IMR-90 (cell line): ENCODE data around the gene KRT76. TPM values are rescaled to one million over a fixed set of nuclear protein-coding genes. Genes with fewer than 3 reads are reported as not detected.

Experiments used
- ATAC-seq: fragments of 200-7000 bp; cut with Tn5 transposase; 2 replicates; pipeline ENCODE4 v1.9.1; 2020; ENCODE audit warnings: low read depth, mild to moderate bottlenecking, moderate library complexity
- BruUV-seq: library from RNA; stranded (reverse); fragments of 400-500 nt; replicated peaks from 2 replicates; lab custom pipeline; 2021; lab: Mats Ljungman, UMichigan
- CTCF ChIA-PET: fragments of 300-600 bp; formaldehyde crosslinking; extraction: SDS; loops from one replicate; lab custom pipeline; 2021; ENCODE audit warnings: antibody characterized with exemption; lab: Yijun Ruan, JAX
- POLR2A ChIA-PET: fragments of 300-600 bp; sonication (Branson Sonifier 250); formaldehyde crosslinking; loops from one replicate; lab custom pipeline; 2022; ENCODE audit warnings: antibody characterized with exemption; ENCODE audit not compliant: unreplicated experiment; lab: Charles Lee
- DNase-seq: peaks from one replicate; pipeline ENCODE4 v3.0.0; 2013
- H2AFZ ChIP-seq: replicated peaks from 2 replicates; pipeline ENCODE3; 2013; ENCODE audit warnings: low read length, mild to moderate bottlenecking; ENCODE audit not compliant: poor library complexity
- H2AK5ac ChIP-seq: 2 replicates; pipeline ENCODE4 v1.6.1; 2013; ENCODE audit warnings: low read depth, low read length, inconsistent platforms
- H2AK9ac ChIP-seq: replicated peaks from 2 replicates; pipeline ENCODE3; 2013; ENCODE audit warnings: mild to moderate bottlenecking, low read depth, low read length, moderate library complexity; ENCODE audit not compliant: poor library complexity
- H2BK120ac ChIP-seq: 2 replicates; pipeline ENCODE4 v1.6.1; 2013; ENCODE audit warnings: low read depth, low read length, inconsistent platforms
- H2BK15ac ChIP-seq: 3 replicates; pipeline ENCODE4 v1.6.1; 2013; ENCODE audit warnings: low read depth, low read length, inconsistent platforms
- H2BK20ac ChIP-seq: 2 replicates; pipeline ENCODE4 v1.6.1; 2013; ENCODE audit warnings: low read depth, mild to moderate bottlenecking, inconsistent platforms, low read length, moderate library complexity
- H2BK5ac ChIP-seq: 2 replicates; pipeline ENCODE4 v1.6.1; 2013; ENCODE audit warnings: mild to moderate bottlenecking, low read depth, low read length, inconsistent platforms; ENCODE audit not compliant: poor library complexity, severe bottlenecking
- H3K14ac ChIP-seq: replicated peaks from 2 replicates; pipeline ENCODE4 v1.6.1; 2013; ENCODE audit warnings: low read depth, low read length, inconsistent platforms
- H3K18ac ChIP-seq: 2 replicates; pipeline ENCODE4 v1.6.1; 2013; ENCODE audit warnings: low read depth, low read length, control low read depth
- H3K23ac ChIP-seq: 2 replicates; pipeline ENCODE4 v1.6.1; 2013; ENCODE audit warnings: low read depth, low read length, inconsistent platforms
- H3K27ac ChIP-seq: 2 replicates; pipeline ENCODE4 v1.5.1; 2013; ENCODE audit warnings: mild to moderate bottlenecking, control low read depth, low read length; ENCODE audit not compliant: insufficient read depth
- H3K27me3 ChIP-seq: 2 replicates; pipeline ENCODE4 v1.6.1; 2013; ENCODE audit warnings: low read length; ENCODE audit not compliant: control insufficient read depth, insufficient read depth
- H3K36me3 ChIP-seq: 2 replicates; pipeline ENCODE4 v1.6.1; 2013; ENCODE audit warnings: low read length, mixed read lengths; ENCODE audit not compliant: control insufficient read depth, insufficient read depth
- H3K4ac ChIP-seq: 2 replicates; pipeline ENCODE4 v1.6.1; 2013; ENCODE audit warnings: low read depth, low read length, inconsistent platforms
- H3K4me1 ChIP-seq: 2 replicates; pipeline ENCODE4 v1.6.1; 2013; ENCODE audit warnings: low read length, mixed read lengths; ENCODE audit not compliant: control insufficient read depth, insufficient read depth
- H3K4me2 ChIP-seq: 2 replicates; pipeline ENCODE4 v1.6.1; 2013; ENCODE audit warnings: low read depth, mild to moderate bottlenecking, control low read depth, low read length, moderate library complexity
- H3K4me3 ChIP-seq: 2 replicates; pipeline ENCODE4 v1.5.1; 2013; ENCODE audit warnings: low read depth, mild to moderate bottlenecking, control low read depth, low read length, moderate library complexity; ENCODE audit not compliant: insufficient read depth
- H3K56ac ChIP-seq: 2 replicates; pipeline ENCODE4 v1.6.1; 2013; ENCODE audit warnings: low read length, inconsistent platforms; ENCODE audit not compliant: insufficient read depth; ENCODE audit errors: extremely low read depth
- H3K79me1 ChIP-seq, 2 experiments: 2 replicates each; pipeline ENCODE4 v1.6.1; 2013; ENCODE audit warnings: low read length in 2 of 2, inconsistent platforms in 1 of 2, low read depth in 1 of 2
- H3K9ac ChIP-seq: 2 replicates; pipeline ENCODE4 v1.6.1; 2013; ENCODE audit warnings: low read depth, low read length, control low read depth
- H3K9me1 ChIP-seq: 2 replicates; pipeline ENCODE4 v1.6.1; 2013; ENCODE audit warnings: low read length, inconsistent platforms; ENCODE audit not compliant: insufficient read depth
- H3K9me3 ChIP-seq: 2 replicates; pipeline ENCODE4 v1.6.1; 2013; ENCODE audit warnings: low read length; ENCODE audit not compliant: control insufficient read depth, insufficient read depth
- H4K20me1 ChIP-seq: 2 replicates; pipeline ENCODE4 v1.6.1; 2013; ENCODE audit warnings: low read length, inconsistent platforms; ENCODE audit not compliant: insufficient read depth
- H4K5ac ChIP-seq: 2 replicates; pipeline ENCODE4 v1.6.1; 2013; ENCODE audit warnings: mild to moderate bottlenecking, low read depth, low read length, control low read depth
- H4K8ac ChIP-seq, 2 experiments: 2 replicates each; pipeline ENCODE4 v1.6.1; 2013; ENCODE audit warnings: low read depth in 2 of 2, low read length in 2 of 2, control low read depth in 1 of 2, inconsistent platforms in 1 of 2
- H4K91ac ChIP-seq: 2 replicates; pipeline ENCODE4 v1.6.1; 2013; ENCODE audit warnings: low read depth, low read length, inconsistent platforms; ENCODE audit not compliant: insufficient read depth
- BHLHE40 ChIP-seq: fragments of 150-350 bp; IDR thresholded peaks from 2 replicates; pipeline ENCODE4 v1.6.1; 2016; ENCODE audit warnings: mild to moderate bottlenecking, low read depth, low read length
- CEBPB ChIP-seq: IDR thresholded peaks from 2 replicates; pipeline ENCODE4 v1.6.1; 2012; ENCODE audit warnings: low read depth, low read length, improper control_type of control experiment
- CHD1 ChIP-seq: IDR thresholded peaks from 2 replicates; pipeline ENCODE4 v1.6.1; 2012; ENCODE audit warnings: low read depth, low read length, improper control_type of control experiment
- MAZ ChIP-seq: IDR thresholded peaks from 2 replicates; pipeline ENCODE4 v1.6.1; 2012; ENCODE audit warnings: low read depth, mild to moderate bottlenecking, low read length, improper control_type of control experiment, moderate library complexity, borderline replicate concordance
- MXI1 ChIP-seq: IDR thresholded peaks from 2 replicates; pipeline ENCODE4 v1.6.1; 2012; ENCODE audit warnings: low read depth, mild to moderate bottlenecking, low read length, moderate library complexity, borderline replicate concordance
- NFE2L2 ChIP-seq: fragments of 150-350 bp; IDR thresholded peaks from 2 replicates; pipeline ENCODE4 v1.6.1; 2016; ENCODE audit warnings: low read depth, mild to moderate bottlenecking, low read length
- RFX5 ChIP-seq: IDR thresholded peaks from 2 replicates; pipeline ENCODE4 v1.8.0; 2012; ENCODE audit warnings: low read depth, mild to moderate bottlenecking, low read length, moderate library complexity
- SMC3 ChIP-seq: fragments of 150-350 bp; IDR thresholded peaks from 2 replicates; pipeline ENCODE4 v1.6.1; 2016; ENCODE audit warnings: low read depth, mild to moderate bottlenecking, antibody characterized with exemption, low read length, moderate library complexity
- WGBS, 2 experiments: methylation state at CpG; one replicate each; pipeline versions ENCODE4 v1.1.5 to v1.1.7; 2013; ENCODE audit warnings: missing lambda C conversion rate in 2 of 2; ENCODE audit not compliant: insufficient read length in 1 of 2; ENCODE audit errors: extremely low coverage in 2 of 2; 5-methylcytosine and 5-hydroxymethylcytosine counted together
- dilution Hi-C: fragments of 300-500 bp; cut with HindIII; formaldehyde crosslinking; loops from one replicate; pipeline ENCODE4 v1.14.3; 2018; ENCODE audit warnings: low sequenced_read_pairs; ENCODE audit not compliant: unreplicated experiment
- in situ Hi-C: fragments of 300-500 bp; cut with MboI; formaldehyde crosslinking; loops from 3 replicates; pipeline ENCODE4 v1.14.3; 2019; ENCODE audit warnings: low sequenced_read_pairs, inconsistent platforms, mixed read lengths
- intact Hi-C: fragments of 100-400 bp; cut with micrococcal nuclease; formaldehyde crosslinking; loops from 2 replicates; pipeline ENCODE4 v1.10.0; 2022
- polyA plus RNA-seq, 3 experiments: library from polyadenylated mRNA; depleted of rRNA; stranded (reverse); fragments of >200 nt; gene quantifications; 2 replicates each; pipeline ENCODE4 v1.2.3, GENCODE V29; 2012; ENCODE audit warnings: low replicate concordance in 1 of 3
- total RNA-seq: library from RNA; depleted of rRNA; stranded (reverse); fragments of >200 nt; gene quantifications from 2 replicates; pipeline ENCODE4 v1.2.3, GENCODE V29; 2012
- TF ChIP-seq, protein P1 (sequence below): conservative IDR thresholded peaks from 2 replicates; pipeline ENCODE4 v1.5.1; 2012; ENCODE audit warnings: mild to moderate bottlenecking, low read depth, low read length, improper control_type of control experiment

KRT76 gene
- total and polyA plus RNA-seq, 2 of the 4 experiments (the other 2 are of a cell fraction), result not detected

DNA sequence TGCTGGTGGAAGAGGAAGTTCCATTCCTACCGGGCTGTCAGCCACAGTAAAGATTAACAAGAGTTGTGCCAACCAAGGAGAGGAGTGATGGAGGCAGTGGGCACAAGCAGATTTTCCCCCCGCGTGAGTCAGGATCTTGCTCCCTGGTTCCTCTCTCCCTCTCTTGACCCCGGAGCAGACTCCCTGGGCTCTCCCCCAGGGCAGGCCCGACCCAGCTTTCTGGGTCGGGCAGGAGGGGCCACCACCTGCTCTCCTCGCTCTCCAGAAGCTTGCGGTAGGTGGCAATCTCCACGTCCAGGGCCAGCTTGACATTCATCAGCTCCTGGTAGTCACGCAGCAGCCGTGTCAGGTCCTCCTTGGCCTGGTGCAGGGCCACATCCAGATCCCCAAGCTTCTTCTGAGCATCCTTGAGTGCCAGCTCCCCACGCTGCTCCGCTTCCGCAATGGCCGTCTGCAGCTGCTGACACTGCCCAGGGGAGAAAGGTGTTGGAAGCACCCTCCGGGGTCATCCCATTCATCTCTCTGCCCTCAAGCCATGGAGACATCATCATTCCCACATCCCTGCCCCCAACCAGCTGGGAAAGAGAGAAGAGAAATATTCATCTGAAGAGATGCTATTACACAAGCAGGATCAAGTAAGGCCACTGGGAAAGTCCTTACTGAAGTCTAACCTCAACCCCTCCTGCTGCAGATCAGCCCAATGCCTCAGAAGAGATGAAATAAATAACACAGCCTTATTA is 45.8 kb upstream of the KRT76 start:
- TF ChIP-seq RFX5 (no peak), MAZ (no peak), BHLHE40 (no peak), NFE2L2 (no peak), SMC3 (no peak), CEBPB (no peak), CHD1 (no peak), MXI1 (no peak)
- TF ChIP-seq, protein P1, sequence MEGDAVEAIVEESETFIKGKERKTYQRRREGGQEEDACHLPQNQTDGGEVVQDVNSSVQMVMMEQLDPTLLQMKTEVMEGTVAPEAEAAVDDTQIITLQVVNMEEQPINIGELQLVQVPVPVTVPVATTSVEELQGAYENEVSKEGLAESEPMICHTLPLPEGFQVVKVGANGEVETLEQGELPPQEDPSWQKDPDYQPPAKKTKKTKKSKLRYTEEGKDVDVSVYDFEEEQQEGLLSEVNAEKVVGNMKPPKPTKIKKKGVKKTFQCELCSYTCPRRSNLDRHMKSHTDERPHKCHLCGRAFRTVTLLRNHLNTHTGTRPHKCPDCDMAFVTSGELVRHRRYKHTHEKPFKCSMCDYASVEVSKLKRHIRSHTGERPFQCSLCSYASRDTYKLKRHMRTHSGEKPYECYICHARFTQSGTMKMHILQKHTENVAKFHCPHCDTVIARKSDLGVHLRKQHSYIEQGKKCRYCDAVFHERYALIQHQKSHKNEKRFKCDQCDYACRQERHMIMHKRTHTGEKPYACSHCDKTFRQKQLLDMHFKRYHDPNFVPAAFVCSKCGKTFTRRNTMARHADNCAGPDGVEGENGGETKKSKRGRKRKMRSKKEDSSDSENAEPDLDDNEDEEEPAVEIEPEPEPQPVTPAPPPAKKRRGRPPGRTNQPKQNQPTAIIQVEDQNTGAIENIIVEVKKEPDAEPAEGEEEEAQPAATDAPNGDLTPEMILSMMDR, result no peak
- ATAC-seq (no peak), DNase-seq (no peak)
- no peak overlapping the region for H4K8ac ChIP-seq
- H3K4me2 ChIP-seq, result no peak overlapping the region
- no peak overlapping the region for H2AK9ac ChIP-seq
- H3K27ac ChIP-seq, result no peak overlapping the region
- no peak overlapping the region for H2BK15ac ChIP-seq
- no TSS peak for BruUV-seq
- H3K14ac ChIP-seq, result no peak overlapping the region
- H3K9me1 ChIP-seq, result no peaks in the 10 kb centered on the region; the same call in 1 of the 2 replicates
- H2AFZ ChIP-seq, result no peak overlapping the region
- no peak overlapping the region for H4K5ac ChIP-seq
- H3K4ac ChIP-seq, result no peak overlapping the region
- dilution Hi-C loops (no loop called here), in situ Hi-C loops (no loop called here), intact Hi-C loops (no loop called here)
- no peak overlapping the region for H3K23ac ChIP-seq
- H3K56ac ChIP-seq, result no peak overlapping the region
- H3K4me3 ChIP-seq, result no peak overlapping the region
- no peaks in the 10 kb centered on the region for H3K36me3 ChIP-seq
- no peak overlapping the region for H2AK5ac ChIP-seq
- 0 out of 2 replicates have a peak overlapping the region, but pooled peaks have one; percentile 1 for H2BK20ac ChIP-seq
- no peak overlapping the region for H2BK5ac ChIP-seq
- no peaks in the 10 kb centered on the region for H3K9me3 ChIP-seq
- no peak overlapping the region for H3K9ac ChIP-seq
- ChIA-PET POLR2A (no interaction called here), CTCF (interaction anchor here (0.6 kb wide), 1 partner anchor 44 kb away, joined by 5 read pairs; no protein-coding TSS in a partner anchor)
- no peaks in the 10 kb centered on the region; the same call in 1 of the 2 replicates for H4K20me1 ChIP-seq
- no peak overlapping the region; the same call in 1 of the 2 replicates for H2BK120ac ChIP-seq
- H4K91ac ChIP-seq, result no peak overlapping the region
- 67% methylated on average over 8 of the region's 16 CpGs; no CpG with 5 or more reads in 1 of the 2 experiments for WGBS, 2 experiments
- no peak overlapping the region for H3K18ac ChIP-seq
- H3K4me1 ChIP-seq, result 0 out of 2 replicates have a peak, but pooled peaks cover 2% of the 10 kb centered on the region
- H3K79me1 ChIP-seq, result no peaks in the 10 kb centered on the region
- peaks cover 34% of the 10 kb centered on the region for H3K27me3 ChIP-seq
